SK-N-SH treated with all-trans-retinoic acid at 6 μM for 48 hours (cell line): Measurements from ENCODE around the gene NREP.

Experiments used
- BACH2 ChIP-seq: fragments of 250-450 bp; sonication (Bioruptor Pico); IDR thresholded peaks from 2 replicates; pipeline ENCODE4 v1.9.0; 2021; ENCODE audit warnings: mild to moderate bottlenecking, borderline replicate concordance
- ISL1 ChIP-seq: fragments of 250-450 bp; sonication (Bioruptor Pico); IDR thresholded peaks from 2 replicates; pipeline ENCODE4 v2.1.2; 2022; ENCODE audit warnings: mild to moderate bottlenecking, moderate library complexity
- OSR1 ChIP-seq: fragments of 250-450 bp; sonication (Bioruptor Pico); IDR thresholded peaks from 2 replicates; pipeline ENCODE4 v1.8.0; 2022; ENCODE audit warnings: moderate library complexity, mild to moderate bottlenecking, inconsistent platforms
- RARB ChIP-seq: fragments of 250-450 bp; sonication (Bioruptor Pico); IDR thresholded peaks from 2 replicates; pipeline ENCODE4 v1.8.0; 2021; ENCODE audit warnings: mild to moderate bottlenecking, moderate library complexity

DNA sequence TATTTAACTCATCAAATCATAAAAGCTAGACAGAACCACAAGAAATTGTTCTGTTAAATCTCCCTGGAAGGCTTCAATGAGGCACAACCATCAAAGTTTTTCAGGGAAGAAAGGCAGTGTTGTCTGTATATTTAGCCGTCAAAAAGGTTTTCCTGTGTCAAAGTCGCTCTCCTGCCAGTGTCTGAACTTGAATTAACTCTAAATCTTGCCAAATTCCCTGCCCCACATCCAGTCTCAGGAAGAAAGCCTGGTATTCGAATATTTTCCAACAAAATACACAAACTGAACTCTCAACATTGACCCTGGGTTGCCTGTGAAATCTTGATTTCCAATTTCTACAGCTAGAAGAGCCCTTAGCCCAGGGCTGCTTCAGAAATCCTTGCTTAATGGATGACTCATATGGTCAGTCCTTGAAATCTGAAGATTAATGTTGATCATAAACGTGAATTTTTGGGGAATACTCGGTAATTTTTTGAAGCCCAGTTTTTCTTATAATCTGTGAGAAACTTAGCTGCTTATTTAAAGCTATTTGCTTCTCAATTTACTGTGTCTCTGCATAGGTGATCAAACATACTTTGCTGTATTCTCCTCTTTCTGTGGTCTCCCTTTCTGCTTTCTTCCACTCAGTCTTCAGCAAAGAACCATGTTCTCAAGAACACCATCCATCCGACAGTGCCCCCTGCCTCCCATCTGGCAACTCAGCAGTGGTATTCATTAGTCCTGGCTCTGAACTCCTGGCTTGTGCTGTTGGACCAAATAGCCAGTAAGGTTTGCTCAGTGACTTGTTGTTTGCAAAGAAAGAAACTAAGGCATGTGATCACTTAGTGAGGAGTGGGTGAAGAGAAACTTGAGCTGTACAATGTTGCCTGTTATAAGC is 58.9 kb downstream of the NREP start:
- TF ChIP-seq ISL1 (CRISPR knock-in tag), result no peak
- no peak for TF ChIP-seq OSR1
- TF ChIP-seq RARB, result no peak
- no peak for TF ChIP-seq BACH2 (CRISPR knock-in tag)
